ENCODE results near the gene CDCA3. TPM values are rescaled to one million over a fixed set of nuclear protein-coding genes. Genes with fewer than 3 reads are reported as not detected.

Gene CDCA3
- total and polyA plus RNA-seq, 2 of the 13 experiments (the other 11 are each of a cell fraction or from before 2014, with no cell fraction given) = 32.7 to 56.5 TPM

- TF ChIP-seq HBP1 (CRISPR knock-in tag; IDR thresholded peaks at IDR 0.05; ENCODE audit: low read depth) (no peak), RFXAP (CRISPR knock-in tag; IDR thresholded peaks at IDR 0.05; ENCODE audit: borderline replicate concordance) (peak; percentile 76; the same call in 1 of the 2 replicates), SYNCRIP (IDR thresholded peaks at IDR 0.05; ENCODE audit: insufficient read depth, low read depth, low read length) (no peak), FIP1L1 (IDR thresholded peaks at IDR 0.05; ENCODE audit: borderline replicate concordance, insufficient read depth, low read depth, low read length) (peak; percentile 74; the same call in 1 of the 2 replicates), U2AF2 (IDR thresholded peaks at IDR 0.05; ENCODE audit: low read depth, low read length) (no peak), ADNP (CRISPR knock-in tag; IDR thresholded peaks at IDR 0.05) (no peak), ZNF747 (CRISPR knock-in tag; IDR thresholded peaks at IDR 0.05; ENCODE audit: borderline replicate concordance) (no peak), ZFX (CRISPR knock-in tag; IDR thresholded peaks at IDR 0.05; ENCODE audit: low read depth) (peak; percentile 77; the same call in 1 of the 2 replicates), ZKSCAN8 (CRISPR knock-in tag; IDR thresholded peaks at IDR 0.05; ENCODE audit: borderline replicate concordance) (0 out of 2 replicates have a peak, but pooled peaks have one; percentile 42), RFX3 (CRISPR knock-in tag; IDR thresholded peaks at IDR 0.05) (no peak), ZNF761 (CRISPR knock-in tag; conservative IDR thresholded peaks at IDR 0.05) (peak; percentile 81; the same call in 1 of the 2 replicates), KLF11 (CRISPR knock-in tag; IDR thresholded peaks at IDR 0.05) (peak; percentile 22; the same call in 1 of the 2 replicates), ZNF552 (CRISPR knock-in tag; IDR thresholded peaks at IDR 0.05; ENCODE audit: borderline replicate concordance) (no peak; the same call in 1 of the 2 replicates), ARID3A (IDR thresholded peaks at IDR 0.05; ENCODE audit: low read depth, low read length) (no peak), ZNF800 (CRISPR knock-in tag; IDR thresholded peaks at IDR 0.05) (0 out of 2 replicates have a peak, but pooled peaks have one; percentile 45), MED8 (CRISPR knock-in tag; IDR thresholded peaks at IDR 0.05; ENCODE audit: insufficient replicate concordance) (peak; percentile 21), ZNF530 (CRISPR knock-in tag; IDR thresholded peaks at IDR 0.05; ENCODE audit: low read depth) (no peak), HNF4A (CRISPR knock-in tag; IDR thresholded peaks at IDR 0.05) (peak; percentile 48; the same call in 1 of the 2 replicates), ZNF280B (CRISPR knock-in tag; IDR thresholded peaks at IDR 0.05; ENCODE audit: borderline replicate concordance) (peak; percentile 62; the same call in 1 of the 2 replicates), FOXO1 (CRISPR knock-in tag; IDR thresholded peaks at IDR 0.05) (peak; percentile 41; the same call in 1 of the 2 replicates), ZNF232 (CRISPR knock-in tag; IDR thresholded peaks at IDR 0.05; ENCODE audit: borderline replicate concordance) (no peak)
Measured at GRCh38 chr12:6872073-6873048, 21.3 kb upstream of the CDCA3 start (continued).

Data from HepG2 (cell line).